ENCODE measurements around the gene GNAT2.

Gene GNAT2

DNA sequence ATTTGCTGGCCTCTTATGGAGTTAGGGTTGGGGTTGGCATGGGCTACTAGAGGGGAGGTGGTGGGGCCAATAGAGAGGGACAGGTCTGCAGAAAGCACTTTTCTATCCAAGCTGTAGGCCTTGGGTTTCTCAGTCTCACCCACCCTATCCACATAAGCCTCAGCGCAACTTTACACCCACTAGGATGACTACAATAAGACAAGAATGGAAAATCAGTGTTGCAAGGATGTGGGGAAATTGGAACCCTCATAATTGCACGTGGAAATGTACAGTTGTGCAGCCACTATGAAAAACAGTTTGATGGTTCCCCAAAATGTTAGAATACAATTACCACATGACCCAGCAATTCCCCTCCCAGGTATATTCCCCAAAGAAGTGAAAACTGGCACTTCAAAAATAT is 22.4 kb upstream of the GNAT2 start:
- no peak for DNase-seq (ENCODE audit: low read depth)

DNA sequence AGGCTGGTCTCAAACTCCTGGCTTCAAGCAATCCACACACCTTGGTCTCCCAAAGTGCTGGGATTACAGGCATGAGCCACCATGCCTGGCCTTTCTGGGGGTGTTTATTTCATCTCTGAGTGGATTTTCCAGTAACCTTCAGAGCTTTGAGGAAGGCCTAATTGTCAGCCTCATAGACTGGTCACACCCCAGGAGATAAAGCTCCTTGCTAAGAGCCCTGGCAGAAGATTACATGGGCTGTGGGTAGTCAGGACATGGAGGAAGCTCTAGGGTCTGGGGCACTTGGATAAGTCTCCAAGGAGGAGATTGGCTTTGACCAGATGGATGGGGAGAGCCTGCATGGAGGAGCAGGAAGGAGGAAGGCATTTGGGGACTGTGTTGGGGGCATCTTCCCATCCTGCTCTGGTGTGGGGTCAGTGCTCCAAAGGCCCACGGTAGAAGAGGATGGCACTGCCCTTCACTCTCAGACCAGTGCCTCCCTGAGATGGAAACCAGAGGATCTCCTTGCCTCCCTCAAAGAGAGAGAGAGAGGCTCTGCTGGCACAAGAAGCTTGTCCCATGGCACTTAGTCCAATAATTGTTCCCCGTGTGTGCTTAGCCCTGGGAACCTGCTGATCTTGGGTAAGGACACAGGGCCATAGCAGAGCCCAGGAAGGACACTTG is 21.8 kb upstream of the GNAT2 start:
- DNase-seq (ENCODE audit: low read depth) = no peak

- DNase-seq (ENCODE audit: low read depth) = no peak
Measured at GRCh38 chr1:109640285-109640865, 21.0 kb upstream of the GNAT2 start.

GRCh38 chr1:109639841-109640184 is 20.4 kb upstream of the GNAT2 start:
- no peak for DNase-seq (ENCODE audit: low read depth)

- no peak for DNase-seq (ENCODE audit: low read depth)
Measured at GRCh38 chr1:109639063-109639840, 19.8 kb upstream of the GNAT2 start.

DNA sequence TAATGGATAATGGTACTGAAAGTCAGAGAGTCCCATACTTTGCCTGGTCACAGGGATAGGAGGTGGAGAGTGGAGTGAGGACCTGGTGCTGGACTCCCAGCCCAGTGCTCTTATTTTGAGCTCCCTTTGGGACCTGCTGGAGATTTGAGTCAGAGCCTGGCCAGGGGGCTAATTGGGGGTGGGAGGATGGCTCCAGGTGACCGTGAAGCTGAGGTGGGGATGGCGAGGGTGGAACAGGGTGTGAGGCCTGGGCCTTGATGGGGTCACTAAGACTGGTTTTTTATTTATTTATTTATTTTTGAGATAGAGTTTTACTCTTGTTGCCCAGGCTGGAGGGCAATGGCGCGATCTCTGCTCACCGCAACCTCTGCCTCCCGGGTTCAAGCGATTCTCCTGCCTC is 18.0 kb upstream of the GNAT2 start:
- no peak for DNase-seq (ENCODE audit: low read depth)

DNA sequence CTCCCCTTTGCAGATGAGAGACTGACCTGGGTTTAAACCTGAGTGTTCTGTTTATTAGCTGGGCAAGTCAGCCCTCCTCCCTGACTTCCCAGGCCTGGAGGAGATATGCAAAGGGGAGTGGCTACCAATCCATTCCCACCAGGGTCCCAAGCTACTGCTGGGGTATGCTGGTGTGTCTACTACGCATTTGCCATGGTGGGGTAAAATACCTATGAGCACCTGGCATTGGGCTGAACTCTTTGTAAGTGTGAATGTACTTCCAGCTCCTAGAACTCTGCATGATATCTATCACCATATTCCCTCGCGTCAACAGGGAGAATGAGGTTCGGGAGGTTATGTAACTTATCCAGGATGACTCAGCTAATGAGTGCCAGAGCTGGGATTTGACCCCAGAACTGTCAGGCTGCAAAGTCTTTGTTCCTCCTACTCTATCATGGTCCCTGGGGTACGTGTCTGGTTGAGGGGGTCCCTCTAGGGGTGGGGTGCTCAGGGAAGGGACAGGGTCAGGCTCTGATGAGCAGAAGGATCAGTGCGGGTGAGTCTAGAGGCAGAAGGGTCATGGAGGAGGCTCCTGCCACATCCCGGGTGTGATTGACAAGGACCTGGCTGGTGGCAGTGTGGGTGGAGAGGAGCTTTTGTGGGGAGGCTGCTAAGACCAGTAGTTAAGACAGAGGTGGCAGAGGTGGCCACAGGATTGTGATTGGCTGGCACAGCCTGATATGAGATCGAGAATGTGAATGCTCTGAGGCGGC is 17.0 kb upstream of the GNAT2 start:
- no peak for DNase-seq (ENCODE audit: low read depth)

DNA sequence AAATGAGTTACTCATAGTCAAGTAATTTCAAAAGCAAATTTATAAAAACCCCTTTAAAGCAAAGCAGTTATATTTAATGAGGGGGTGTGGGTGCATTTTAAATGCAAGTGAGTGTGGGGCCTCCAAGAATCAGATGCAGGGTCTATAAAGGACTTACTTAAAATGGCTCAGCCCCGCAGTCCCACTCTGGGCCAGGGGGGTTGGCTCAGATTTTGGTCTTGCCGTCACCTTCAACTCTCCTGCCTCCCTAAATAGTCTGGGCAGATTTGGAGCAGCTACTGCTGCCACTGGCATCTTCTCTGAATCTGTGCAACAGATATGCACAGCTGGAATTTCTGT is 16.4 kb upstream of the GNAT2 start:
- no peak for DNase-seq (ENCODE audit: low read depth)

- no peak for DNase-seq (ENCODE audit: low read depth)
Measured at GRCh38 chr1:109634771-109635750, 15.6 kb upstream of the GNAT2 start.

- DNase-seq (ENCODE audit: low read depth) = no peak
Measured at GRCh38 chr1:109634292-109634691, 14.9 kb upstream of the GNAT2 start.

GRCh38 chr1:109632671-109633346 is 13.4 kb upstream of the GNAT2 start:
- no peak for DNase-seq (ENCODE audit: low read depth)

GRCh38 chr1:109631513-109632505 is 12.4 kb upstream of the GNAT2 start:
- DNase-seq (ENCODE audit: low read depth) = no peak

- no peak for DNase-seq (ENCODE audit: low read depth)
Measured at GRCh38 chr1:109630898-109631512, 11.6 kb upstream of the GNAT2 start.

- DNase-seq (ENCODE audit: low read depth) = no peak
Measured at GRCh38 chr1:109630081-109630897, 10.9 kb upstream of the GNAT2 start.

- no peak for DNase-seq (ENCODE audit: low read depth)
Measured at GRCh38 chr1:109629372-109630030, 10.1 kb upstream of the GNAT2 start.

- DNase-seq (ENCODE audit: low read depth) = peak; percentile 46
Measured at GRCh38 chr1:109628540-109629321, 9.3 kb upstream of the GNAT2 start.
